Cardiac septum (tissue), 1 donor: ENCODE data around the gene HMSD. TPM values are rescaled to one million over a fixed set of nuclear protein-coding genes. Genes with fewer than 3 reads are reported as not detected.

ENCODE experiments used
- DNase-seq: peaks from one replicate; pipeline ENCODE4 v3.0.0-alpha.2; 2020; ENCODE audit warnings: low spot score
- intact Hi-C: fragments of 100-400 bp; cut with DNase I; formaldehyde crosslinking; loops from one replicate; pipeline ENCODE4 v1.14.0; 2022
- total RNA-seq: library from RNA; stranded (reverse); fragmentation: NEBNext Ultra II Directional; extraction: Animal tissue kit (Norgen Biotek cat#: 25700); gene quantifications from one replicate; pipeline ENCODE4 v1.2.1, GENCODE V29; 2021
- donor health status: DM: no; HTN: no; CAD: no.

Gene HMSD
- total RNA-seq, 1 donor from 2014 or later, result 1.1 TPM

DNA sequence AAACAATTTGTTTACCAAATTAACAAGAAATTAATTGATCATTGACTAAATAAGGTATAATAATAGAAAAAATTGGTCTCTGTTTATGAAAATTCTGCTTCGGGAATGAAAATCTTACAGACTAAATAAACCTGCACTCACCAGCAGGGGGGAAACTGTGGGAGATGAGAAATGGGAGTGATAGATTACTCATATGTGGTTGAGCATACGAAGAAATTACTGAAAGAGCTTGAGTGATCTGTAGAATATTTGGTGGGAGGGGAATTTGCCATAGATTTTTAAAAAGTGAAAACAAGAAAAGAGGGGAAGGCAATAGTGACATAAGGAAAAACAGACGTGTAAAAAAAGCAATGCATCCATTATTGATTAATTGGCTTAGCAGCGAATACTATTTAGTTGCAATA, 2.2 kb downstream of the HMSD start:
- intact Hi-C loops, result no loop called here
- no peak for DNase-seq

DNA sequence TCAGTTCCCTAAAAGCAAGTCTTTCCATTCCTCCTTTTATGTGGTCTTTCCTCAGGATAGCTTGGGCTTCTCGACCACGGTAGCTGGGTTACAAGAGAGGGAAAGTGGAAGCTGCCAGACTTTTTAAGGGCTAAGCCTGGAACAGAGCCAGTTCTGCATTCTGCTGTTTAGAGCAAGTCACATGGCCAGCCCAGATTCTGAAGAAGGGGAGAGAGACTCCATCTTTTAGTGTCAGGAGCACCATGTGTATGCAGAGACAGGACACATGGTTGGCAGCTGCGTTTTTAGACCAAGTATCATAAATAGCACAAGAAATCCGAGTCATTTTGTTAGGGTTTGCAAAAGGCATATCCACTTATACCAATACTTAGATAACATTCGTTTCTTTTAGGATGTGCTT, 4.7 kb downstream of the HMSD start:
- intact Hi-C loops, result no loop called here
- DNase-seq, result no peak

DNA sequence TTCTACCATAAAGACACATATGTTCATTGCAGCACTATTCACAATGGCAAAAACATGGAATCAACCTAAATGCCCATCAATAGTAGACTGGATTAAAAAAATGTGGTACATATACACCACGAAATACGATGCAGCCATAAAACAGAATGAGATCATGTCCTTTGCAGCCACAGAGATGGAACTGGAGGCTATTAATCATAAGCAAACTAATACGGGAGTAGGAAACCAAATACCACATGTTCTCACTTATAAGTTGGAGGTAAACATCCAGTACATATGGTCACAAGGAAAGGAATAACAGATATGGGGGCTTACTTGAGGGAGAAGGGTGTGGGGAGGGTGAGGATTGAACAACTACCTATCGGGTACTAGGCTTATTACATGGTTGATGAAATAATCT, 7.7 kb downstream of the HMSD start:
- intact Hi-C loops, result no loop called here
- no peak for DNase-seq

DNA sequence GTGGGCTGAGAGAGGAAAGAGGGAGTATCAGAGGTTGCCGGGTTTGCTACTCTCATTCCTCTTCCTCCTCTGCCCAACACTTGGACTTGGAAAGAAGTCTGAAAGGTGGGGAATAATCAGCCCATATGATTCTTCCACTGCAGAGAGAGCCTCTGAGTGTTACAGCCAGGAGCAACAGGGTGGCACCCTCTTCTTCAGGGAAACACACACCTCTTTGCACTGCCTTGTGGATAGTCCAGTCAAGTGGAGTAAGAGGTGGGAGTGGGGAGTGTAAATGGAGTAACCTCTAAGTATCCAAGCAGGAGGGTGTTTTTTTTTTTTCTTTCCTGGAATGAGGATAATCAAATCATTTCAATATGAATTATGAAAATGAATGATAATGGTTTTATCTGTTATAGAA, 11.8 kb downstream of the HMSD start:
- no peak for DNase-seq
- intact Hi-C loops, result no loop called here

DNA sequence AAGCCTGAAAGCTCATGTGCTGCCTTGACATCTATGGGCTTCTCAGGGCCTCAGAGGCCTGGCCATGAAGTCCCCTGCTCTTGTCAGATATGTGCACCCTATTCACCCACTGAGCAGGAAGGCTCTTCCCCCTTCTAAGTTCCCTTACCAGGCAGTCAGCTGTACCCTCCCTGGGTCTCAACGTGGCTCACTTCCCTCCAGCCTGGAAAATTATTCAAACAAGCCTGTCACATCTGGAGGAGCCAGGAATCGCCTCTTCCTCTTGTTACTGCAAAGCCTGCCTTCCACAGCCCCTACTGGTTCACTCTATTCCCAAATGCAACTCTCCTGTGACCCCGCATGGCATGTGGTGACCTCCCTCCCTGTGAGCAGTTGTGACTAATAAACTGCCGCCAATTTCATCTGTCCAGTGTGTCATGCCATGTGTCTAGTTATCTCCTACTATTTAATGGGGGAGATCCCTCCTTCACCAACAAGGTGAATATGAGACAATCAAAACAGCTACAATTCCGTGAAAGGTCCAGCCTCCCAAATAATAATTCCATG, 12.4 kb downstream of the HMSD start:
- intact Hi-C loops, result no loop called here
- no peak for DNase-seq

DNA sequence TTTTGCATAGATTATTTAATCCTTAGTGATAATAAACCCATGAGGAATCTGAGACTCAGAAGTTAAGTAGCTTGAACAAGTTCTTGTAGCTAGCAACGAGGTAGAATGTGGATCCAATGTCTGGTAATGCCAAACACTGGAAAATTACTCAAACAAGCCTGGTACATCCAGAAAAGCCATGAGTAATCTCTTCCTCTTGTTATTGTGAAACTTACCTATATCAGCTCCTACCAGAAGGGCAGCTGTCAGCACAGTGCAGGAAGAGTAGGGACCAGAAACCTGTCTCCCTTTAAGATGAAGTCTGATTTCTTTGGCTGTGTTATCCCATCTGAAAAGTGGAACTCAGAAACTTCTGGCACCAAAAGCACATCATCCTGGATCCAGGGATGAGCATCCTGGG, 13.0 kb downstream of the HMSD start:
- intact Hi-C loops, result no loop called here
- no peak for DNase-seq

DNA sequence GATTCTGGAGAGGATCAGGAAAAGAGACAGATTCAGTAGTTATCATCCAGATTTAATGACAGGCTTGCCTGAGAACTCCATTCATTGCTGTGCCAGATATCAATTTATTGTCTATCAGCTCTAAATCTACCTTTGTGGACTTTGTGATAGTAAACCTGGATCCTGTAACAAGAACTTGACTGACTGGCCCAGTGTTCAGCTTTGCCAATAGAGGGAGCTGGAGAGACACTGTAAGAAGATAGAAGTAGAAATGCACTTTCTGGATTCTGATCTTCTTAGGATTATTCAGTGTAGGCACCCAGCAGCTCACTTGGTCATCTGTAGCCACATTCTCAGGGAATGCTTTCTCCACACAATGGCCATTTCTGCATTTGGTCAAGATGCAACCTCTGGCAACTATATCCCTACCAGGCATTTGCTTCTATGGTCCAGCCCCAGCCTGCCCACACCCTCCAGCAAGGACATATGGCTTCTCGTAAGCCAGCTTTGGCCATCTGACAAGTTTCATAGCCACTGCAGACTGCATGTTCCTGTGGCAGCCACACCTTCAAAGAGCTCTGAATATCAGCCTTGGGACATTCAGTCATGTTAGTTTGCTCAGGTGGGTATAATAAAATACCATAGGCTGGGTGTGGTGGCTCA, 14.6 kb downstream of the HMSD start:
- intact Hi-C loops, result no loop called here
- DNase-seq, result no peak

DNA sequence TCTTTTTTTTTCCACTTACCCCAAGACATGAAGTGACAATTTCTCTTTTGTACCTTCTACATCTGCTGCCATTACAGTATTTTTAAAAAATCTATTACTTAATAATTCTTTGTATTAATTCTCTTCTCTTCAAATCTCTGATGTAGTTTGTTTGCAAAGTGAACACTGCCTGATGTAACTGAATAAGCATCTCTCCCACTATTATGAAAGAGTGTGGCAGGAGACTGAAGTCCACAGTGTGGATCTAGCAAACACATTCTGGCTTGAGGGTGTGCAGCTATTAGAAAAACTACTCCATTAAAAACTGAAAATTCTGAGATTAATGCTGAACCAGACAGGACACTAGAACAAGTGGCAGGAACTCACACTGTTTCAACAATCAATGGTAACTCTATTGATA, 15.8 kb downstream of the HMSD start:
- intact Hi-C loops, result no loop called here
- DNase-seq, result no peak

DNA sequence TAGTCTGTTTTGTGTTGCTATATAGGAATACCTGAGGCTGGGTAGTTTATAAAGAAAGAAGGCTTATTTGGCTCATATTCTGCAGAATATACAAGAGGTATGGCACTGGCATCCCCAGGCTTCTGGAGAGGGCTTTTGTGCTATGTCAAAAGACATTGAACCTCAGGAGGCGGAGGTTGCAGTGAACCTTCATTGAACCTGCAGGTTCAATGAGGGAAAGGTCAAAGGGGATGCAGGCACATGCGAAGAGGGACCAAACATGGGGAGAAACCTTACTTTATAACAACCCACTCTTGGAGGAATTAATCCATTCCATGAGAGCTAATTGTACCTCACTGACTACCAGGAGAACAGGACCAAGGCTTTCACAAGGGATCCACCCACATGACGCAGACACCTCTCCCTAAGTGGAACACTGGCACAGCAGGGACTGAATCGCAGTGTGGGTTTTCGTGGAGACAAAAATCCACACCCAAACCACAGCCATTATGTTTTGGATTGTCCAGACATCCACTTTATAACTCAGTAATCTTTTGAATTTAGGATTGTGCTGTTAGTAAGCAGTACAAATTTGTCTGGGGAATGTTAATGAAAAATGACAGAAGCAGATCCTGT, 16.7 kb downstream of the HMSD start:
- no peak for DNase-seq
- intact Hi-C loops, result no loop called here

DNA sequence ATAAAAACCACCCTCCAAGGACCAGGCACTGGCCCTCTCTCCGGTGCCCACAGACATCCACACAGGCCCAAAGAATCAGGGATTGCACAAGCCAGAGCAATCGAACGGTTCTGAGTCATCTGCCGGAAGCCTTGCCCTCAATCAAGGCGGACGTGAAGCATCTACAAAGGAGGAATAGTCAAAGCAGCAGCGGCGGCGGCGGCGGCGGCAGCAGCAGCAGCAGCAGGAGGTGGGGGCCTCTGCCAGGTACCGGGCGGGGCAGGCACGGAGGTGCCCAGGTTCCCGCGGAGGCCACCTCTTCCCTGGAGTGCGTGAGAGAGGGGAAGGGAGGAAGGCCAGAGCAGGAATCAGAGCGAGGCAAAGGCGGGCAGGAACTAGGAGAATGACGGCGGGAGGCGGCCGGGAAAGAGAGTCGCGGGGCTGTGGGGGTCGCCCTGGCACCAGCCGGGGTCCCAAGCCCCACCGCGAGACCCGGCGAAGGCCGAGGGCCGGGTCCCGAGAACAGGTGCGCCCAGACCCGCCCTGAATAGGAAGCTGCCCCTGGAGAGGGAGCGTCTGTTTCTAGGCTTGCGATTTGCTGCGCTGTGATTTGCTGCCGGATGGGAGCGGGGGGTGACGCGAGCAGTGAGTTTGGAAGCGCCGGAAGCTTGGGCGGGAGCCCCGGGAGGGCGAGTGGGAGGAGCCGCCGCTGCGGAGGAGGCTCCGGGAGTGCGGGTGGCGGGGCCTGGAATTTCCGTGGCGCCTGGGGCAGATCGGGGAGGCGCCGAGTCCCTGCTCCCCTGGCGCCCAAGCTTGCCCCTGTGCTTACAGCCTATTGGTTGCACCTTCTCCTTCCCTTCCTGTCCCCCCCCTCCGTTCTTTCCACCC, 21.1 kb downstream of the HMSD start, which contains the start of gene SERPINB8:
Gene SERPINB8, plus strand, starts transcription at position 140 of the 867 bp plus-strand sequence. CDS start 8,228 bp downstream, outside the sequence.
- DNase-seq, result peak; percentile 97
- intact Hi-C loops, result no loop called here

DNA sequence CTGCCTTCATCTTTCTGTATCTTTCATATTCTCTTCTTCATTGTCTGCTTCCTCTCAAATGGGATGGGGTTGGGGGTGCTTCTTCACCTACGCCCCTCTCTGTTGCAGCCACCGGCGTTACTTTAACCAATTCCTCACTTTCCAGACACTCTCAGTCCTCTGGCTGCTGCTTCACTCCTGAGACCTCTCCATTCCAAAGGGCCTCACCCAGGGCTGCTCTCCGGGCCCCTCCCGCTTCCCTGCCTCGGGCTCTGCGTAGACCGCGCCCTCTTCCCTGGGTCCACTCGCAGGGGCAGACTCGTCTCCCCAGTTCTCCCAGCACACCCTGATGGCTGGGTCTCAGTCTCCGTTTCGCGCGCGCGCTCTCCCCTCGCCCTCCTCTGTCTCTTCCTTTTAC, 21.7 kb downstream of the HMSD start:
- intact Hi-C loops, result no loop called here
- DNase-seq, result no peak

DNA sequence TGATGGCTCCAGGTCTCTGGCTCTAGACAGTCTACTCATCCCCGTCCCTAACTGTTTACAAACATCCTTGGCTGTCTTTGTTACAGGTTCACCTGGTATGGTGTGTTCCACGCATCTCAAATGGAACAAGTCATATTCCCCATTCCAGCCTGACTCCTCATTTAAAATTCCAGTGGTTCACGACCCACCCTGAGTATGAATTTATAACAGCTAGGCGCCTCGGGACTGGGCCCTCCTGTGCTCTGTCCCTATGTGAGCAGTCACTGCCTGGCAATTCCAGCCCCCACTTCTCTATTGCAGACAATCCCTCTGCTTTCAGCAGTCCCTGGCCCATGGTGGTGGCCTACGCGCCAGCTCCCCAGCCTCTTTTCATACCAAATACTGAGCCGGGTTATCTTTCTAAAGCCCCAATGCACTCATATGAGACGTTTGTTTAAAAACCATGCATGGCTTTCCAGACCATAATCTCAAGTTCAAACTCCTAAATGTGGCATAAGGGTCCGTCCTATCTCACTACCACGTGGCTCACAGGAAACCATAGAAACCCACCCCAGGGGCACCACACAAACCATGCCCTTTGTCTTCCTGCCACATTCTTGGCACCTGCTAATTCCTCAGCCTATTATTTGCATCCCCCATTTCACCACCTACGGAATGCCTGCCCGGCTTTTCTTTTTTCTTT, 22.4 kb downstream of the HMSD start:
- intact Hi-C loops, result no loop called here
- DNase-seq, result no peak

DNA sequence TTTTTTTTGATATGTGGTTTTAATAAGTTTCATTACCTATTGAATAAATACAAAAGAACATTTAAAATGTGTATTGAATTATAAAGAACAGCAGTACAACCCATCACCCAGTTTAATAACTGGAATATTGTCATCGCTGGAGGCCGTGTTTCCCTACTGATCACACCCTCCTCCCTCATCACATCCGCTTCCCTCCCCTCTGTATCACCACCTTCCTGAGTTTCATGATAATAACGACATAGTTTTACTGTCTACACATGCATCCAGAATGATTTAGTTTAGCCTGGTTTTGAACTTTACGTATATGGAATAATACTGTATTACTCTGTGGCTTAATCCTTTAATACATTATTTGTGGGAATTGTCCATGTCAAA, 22.9 kb downstream of the HMSD start:
- DNase-seq, result no peak
- intact Hi-C loops, result no loop called here

DNA sequence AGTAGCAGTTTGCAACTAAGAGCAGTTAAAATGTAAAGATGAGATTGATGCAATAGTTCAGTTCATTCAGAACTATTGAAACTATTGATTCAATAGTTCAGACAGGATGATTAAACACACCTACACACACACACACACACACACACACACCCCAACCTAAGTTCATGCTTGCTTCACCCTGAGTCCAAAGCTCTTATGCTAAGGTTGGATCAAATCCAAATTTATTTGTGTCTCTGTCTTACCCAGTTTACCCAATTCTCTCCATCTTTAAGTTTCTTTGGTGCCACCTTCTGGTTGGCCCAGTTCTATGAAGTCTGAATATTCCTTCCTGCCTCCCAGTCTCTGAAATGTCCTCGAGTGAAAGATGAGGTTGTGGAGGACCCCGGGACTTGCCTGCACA, 25.9 kb downstream of the HMSD start:
- intact Hi-C loops, result no loop called here
- DNase-seq, result no peak

DNA sequence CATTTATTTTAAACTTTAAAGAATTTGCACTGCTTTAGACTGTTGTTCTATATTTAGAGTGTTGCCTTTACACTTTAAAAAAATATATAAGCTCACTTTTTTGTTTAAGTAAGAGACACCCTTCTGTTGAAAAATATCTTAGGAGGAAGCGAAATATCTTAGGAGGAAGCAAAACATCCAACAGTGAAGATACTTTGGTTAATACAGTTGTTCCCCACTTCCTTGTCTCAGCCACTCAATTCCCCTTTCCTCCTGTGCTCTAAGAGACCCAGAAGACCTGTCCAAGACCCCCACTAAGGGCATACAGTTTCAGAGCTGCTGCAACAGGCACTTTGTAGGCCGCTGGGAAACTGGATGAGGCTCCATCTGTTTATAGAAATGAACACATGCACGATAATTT, 26.5 kb downstream of the HMSD start:
- intact Hi-C loops, result no loop called here
- DNase-seq, result no peak

DNA sequence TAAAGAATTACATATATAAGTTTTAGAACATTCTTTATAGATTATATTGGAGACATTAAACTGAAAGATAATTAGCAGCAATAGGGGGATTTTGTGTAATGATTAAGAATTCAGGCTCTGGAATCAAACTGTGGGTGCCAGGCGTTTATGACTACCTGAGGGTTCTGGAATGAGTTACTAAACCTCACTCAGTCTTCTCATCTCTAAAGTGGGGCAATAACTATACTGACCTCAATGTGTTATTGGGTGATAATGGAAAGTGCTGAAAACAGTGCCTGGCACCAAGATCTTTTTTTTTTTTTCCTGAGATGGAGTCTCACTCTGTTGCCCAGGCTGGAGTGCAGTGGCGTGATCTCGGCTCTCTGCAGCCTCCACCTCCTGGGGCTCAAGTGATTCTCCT, 27.9 kb downstream of the HMSD start:
- DNase-seq, result no peak
- intact Hi-C loops, result no loop called here

DNA sequence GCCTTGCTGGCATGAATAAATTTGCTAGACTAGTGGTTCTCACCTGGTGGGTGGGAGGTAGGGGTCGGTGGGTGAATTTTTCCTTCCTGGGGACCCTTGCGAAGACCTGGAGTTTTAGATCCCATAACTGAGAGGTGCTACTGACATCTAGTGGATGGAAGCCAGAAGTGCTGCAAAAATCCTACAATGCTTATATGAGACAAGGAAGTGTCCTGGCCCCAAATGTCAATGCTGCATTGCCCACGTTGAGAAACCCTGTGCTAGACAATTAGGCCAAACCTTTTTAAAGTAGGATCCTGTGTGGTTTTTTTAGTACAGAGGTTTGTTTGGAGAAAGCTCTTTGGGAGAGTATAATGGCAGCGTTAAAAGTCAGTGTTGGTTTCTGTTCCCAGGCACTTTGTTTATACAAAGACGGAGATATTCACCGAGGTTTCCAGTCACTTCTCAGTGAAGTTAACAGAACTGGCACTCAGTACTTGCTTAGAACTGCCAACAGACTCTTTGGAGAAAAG, 30.4 kb downstream of the HMSD start:
- no peak for DNase-seq
- intact Hi-C loops, result no loop called here

DNA sequence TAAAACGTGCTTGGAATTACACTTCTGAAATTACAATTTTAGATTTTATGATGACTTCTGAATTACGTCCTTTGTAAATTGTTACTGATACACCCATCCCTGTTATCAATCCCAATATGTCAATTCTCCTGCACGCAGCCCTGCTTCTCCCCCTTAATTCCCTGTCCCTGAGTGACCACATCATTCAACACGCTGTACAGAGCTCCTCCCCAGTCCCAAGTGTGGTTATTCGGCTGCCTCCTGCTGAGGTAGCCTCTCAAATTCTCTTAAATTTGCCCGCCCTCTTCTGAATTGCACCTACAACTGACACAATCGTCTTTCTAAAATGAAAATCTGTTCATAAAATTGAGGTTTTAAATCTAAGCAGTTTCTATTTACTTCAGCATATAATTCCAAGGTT, 30.9 kb downstream of the HMSD start:
- intact Hi-C loops, result no loop called here
- DNase-seq, result no peak

DNA sequence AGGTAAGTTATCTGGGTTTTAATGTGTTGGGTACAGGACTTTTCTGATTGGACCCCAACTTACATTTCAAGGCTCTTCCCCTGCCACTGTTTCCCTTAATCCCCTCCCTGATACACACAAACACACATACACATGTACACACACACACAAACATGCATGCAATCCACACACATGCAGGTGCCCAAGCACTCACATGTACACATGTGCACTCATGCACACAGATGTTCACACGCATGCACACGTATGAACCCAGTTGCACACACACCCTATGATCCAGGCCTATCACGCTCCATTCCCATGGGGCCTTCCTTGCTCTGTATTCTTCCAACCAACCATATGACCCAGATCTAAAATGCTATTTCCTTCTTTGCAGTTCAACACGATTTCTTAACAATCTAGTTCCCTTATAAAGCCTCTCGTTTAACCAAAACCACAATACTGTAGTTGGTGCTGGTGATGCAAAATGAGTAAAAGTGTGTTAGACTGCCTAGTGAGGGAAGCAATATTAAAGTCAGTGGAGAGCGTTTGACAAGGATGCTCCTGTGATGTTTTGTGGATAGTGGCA, 31.9 kb downstream of the HMSD start:
- DNase-seq, result no peak
- intact Hi-C loops, result no loop called here

DNA sequence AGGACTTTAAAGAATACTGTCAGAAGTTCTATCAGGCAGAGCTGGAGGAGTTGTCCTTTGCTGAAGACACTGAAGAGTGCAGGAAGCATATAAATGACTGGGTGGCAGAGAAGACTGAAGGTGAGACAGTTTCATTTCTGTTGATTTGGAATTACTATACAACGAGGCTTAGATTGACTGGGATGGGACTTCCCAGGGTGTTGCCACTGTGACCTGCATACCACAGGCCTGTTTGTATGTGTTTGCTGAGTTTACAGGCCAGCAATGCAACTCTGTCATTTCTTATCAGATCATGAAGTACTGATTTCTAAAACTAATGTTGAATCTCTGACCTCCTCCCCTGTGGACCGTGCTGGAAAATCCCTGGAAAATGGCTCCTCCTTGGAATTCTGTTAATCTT, 32.6 kb downstream of the HMSD start:
- DNase-seq, result no peak
- intact Hi-C loops, result no loop called here
